Measurements from ENCODE around the gene PIR.

DNA sequence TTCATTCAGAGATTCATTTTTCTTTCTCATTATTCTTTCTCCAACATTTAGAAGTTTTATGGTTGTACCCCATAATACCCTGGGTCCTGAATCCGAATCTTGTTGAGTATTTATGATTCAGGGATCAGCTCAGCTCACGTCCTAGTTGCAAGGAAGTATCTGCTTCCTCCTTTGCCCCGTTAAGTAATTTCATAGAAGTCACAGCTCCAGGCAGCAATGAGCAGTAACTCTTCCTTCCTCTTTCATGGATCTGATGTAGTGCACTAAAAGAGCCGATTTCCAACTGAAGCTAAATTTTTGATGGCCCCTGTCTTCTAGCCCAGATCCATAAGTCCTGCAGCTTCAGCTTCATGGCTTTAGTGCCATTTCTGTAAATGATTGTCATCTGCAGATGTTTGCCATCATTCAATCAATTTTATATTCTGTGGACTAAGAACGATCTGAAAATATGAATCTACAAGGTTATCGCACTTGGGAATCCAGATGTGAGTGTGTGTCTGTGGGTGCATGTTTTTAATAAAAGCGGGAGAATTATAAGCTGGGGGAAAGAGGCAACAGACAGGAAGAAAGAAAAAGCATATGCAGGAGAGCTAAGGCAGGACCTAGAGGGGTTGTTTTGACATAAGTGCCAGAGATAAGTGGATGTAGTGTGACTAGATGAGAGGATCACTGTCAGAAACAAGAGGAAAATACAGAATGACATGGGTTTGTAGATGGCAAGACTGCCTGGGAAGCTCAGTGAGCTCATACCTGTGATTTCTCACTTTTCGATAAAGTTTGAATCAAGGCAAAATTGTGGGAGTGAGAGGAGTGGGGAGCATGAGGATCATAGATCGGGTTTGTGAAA lies 126.4 kb downstream of the PIR start:
- TF ChIP-seq EZH2 (IDR thresholded peaks at IDR 0.05; ENCODE audit: borderline replicate concordance, low read depth, low read length): no peak
- no peak for TF ChIP-seq REST (IDR thresholded peaks at IDR 0.05; ENCODE audit: borderline replicate concordance)
- TF ChIP-seq REST (CRISPR knock-in tag; IDR thresholded peaks at IDR 0.05; ENCODE audit: low read depth): no peak
- no peak for TF ChIP-seq MAFK (IDR thresholded peaks at IDR 0.05; ENCODE audit: low read length)
- no peak for TF ChIP-seq JUND (IDR thresholded peaks at IDR 0.05; ENCODE audit: borderline replicate concordance, low read depth, low read length)
- no peak for TF ChIP-seq JUND (tag; IDR thresholded peaks at IDR 0.05; ENCODE audit: borderline replicate concordance, low read depth, low read length)
- TF ChIP-seq, protein P1, sequence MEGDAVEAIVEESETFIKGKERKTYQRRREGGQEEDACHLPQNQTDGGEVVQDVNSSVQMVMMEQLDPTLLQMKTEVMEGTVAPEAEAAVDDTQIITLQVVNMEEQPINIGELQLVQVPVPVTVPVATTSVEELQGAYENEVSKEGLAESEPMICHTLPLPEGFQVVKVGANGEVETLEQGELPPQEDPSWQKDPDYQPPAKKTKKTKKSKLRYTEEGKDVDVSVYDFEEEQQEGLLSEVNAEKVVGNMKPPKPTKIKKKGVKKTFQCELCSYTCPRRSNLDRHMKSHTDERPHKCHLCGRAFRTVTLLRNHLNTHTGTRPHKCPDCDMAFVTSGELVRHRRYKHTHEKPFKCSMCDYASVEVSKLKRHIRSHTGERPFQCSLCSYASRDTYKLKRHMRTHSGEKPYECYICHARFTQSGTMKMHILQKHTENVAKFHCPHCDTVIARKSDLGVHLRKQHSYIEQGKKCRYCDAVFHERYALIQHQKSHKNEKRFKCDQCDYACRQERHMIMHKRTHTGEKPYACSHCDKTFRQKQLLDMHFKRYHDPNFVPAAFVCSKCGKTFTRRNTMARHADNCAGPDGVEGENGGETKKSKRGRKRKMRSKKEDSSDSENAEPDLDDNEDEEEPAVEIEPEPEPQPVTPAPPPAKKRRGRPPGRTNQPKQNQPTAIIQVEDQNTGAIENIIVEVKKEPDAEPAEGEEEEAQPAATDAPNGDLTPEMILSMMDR (IDR thresholded peaks at IDR 0.05 in 2 of 3, conservative IDR thresholded peaks at IDR 0.05 in 1 of 3; ENCODE audit: insufficient read depth in 2 of 3, low read depth in 1 of 3, low read length in 3 of 3): no peak
- TF ChIP-seq, protein P2, sequence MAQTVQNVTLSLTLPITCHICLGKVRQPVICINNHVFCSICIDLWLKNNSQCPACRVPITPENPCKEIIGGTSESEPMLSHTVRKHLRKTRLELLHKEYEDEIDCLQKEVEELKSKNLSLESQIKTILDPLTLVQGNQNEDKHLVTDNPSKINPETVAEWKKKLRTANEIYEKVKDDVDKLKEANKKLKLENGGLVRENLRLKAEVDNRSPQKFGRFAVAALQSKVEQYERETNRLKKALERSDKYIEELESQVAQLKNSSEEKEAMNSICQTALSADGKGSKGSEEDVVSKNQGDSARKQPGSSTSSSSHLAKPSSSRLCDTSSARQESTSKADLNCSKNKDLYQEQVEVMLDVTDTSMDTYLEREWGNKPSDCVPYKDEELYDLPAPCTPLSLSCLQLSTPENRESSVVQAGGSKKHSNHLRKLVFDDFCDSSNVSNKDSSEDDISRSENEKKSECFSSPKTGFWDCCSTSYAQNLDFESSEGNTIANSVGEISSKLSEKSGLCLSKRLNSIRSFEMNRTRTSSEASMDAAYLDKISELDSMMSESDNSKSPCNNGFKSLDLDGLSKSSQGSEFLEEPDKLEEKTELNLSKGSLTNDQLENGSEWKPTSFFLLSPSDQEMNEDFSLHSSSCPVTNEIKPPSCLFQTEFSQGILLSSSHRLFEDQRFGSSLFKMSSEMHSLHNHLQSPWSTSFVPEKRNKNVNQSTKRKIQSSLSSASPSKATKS (CRISPR knock-in tag; IDR thresholded peaks at IDR 0.05): no peak
- no peak for TF ChIP-seq PHF21A (IDR thresholded peaks at IDR 0.05; ENCODE audit: borderline replicate concordance, low read depth)
- TF ChIP-seq, protein P3, sequence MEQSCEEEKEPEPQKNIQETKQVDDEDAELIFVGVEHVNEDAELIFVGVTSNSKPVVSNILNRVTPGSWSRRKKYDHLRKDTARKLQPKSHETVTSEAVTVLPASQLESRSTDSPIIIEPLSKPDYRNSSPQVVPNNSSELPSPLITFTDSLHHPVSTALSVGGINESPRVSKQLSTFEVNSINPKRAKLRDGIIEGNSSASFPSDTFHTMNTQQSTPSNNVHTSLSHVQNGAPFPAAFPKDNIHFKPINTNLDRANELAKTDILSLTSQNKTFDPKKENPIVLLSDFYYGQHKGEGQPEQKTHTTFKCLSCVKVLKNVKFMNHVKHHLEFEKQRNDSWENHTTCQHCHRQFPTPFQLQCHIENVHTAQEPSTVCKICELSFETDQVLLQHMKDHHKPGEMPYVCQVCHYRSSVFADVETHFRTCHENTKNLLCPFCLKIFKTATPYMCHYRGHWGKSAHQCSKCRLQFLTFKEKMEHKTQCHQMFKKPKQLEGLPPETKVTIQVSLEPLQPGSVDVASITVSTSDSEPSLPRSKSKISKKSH (CRISPR knock-in tag; IDR thresholded peaks at IDR 0.05): no peak
- no peak for TF ChIP-seq ZNF274 (IDR thresholded peaks at IDR 0.05; ENCODE audit: borderline replicate concordance, low read depth, low read length)
- no peak for TF ChIP-seq ZNF121 (CRISPR knock-in tag; conservative IDR thresholded peaks at IDR 0.05)
- TF ChIP-seq, protein P4, sequence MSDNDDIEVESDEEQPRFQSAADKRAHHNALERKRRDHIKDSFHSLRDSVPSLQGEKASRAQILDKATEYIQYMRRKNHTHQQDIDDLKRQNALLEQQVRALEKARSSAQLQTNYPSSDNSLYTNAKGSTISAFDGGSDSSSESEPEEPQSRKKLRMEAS (CRISPR knock-in tag; IDR thresholded peaks at IDR 0.05): no peak
- TF ChIP-seq ZNF324 (CRISPR knock-in tag; IDR thresholded peaks at IDR 0.05): no peak
- TF ChIP-seq SMAD3 (CRISPR knock-in tag; conservative IDR thresholded peaks at IDR 0.05): no peak
